ENCODE measurements around the gene TPK1.
"Not testable (repeated sequence)": the region's sequence is repeated elsewhere in the genome, so short reads cannot be mapped to it uniquely, and the experiment has no call there.

The TPK1 gene

DNA sequence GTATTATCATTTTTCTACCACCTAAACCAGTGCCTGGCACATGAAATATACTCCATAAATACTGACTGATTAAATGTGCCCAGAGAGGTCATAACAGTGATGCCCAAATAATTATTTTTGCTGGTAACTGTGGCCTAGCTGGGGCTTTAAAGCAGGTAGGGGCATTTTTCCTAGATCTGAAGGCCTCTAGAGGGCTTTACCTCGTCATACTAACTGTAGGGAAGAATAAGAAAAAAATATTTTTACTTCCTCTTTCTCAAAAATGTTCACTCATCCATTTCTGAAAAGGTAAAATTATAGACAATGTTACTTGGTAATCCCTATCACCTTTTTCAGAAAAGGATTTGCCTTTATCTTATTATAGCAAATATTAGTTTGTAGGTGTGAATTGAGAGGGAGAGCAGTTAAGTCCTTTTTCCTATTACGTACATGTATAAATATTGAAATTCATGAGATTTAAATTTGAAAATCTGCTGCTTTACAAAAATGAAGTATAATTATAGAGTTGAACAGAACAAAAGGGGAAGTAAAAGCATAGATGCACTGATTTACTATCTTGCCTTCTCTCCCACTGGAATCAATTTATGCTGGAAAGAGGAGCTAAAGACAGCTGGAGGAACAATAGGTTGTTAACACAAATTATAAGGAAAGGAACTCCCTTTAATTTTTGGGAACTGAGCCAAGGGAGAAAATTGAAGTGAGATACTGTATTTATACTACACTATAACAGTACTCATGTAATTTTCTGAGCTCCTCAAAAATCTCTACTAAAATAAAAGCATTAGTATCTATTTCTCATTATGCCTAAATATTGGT lies 360.8 kb downstream of the TPK1 start:
- no peak for DNase-seq (ENCODE audit: low spot score)

DNA sequence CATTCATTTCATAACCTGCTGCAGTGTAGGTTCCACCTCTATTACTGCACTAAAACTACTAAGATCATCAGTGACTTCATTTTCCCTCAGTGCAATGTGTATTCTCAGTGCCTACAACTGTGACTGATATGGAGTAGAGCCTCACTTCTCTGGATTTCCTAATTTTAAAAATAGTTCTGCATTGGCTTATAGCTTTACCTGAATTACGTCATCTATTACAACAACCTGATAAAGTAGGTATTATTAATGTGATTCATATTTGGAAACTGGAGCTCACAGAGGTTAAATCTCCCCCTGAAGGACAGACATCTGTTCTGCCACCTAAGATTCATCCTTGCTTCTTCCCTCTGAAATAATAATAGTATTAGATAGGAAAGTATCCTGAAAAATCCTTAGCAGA lies 361.5 kb downstream of the TPK1 start:
- no peak for DNase-seq (ENCODE audit: low spot score)

DNA sequence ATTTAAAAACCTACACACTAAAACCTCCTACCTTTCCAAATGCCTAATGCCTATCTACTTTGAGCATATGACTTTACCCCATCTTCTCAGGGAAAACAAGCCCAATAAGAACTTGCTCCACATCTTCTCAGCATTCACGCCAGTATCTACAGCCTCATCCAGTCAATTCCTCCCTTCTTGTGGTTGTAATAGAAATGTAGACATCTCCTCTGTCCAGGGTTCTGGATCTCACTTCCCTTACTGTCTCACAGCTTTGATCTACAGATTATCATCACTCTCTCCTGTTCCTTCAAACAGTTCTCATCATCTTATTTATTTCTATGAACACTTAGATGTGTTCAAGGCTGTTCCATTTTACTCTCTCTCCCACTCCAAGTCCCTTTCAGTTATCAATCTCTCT lies 361.9 kb downstream of the TPK1 start:
- no peak for DNase-seq (ENCODE audit: low spot score)

DNA sequence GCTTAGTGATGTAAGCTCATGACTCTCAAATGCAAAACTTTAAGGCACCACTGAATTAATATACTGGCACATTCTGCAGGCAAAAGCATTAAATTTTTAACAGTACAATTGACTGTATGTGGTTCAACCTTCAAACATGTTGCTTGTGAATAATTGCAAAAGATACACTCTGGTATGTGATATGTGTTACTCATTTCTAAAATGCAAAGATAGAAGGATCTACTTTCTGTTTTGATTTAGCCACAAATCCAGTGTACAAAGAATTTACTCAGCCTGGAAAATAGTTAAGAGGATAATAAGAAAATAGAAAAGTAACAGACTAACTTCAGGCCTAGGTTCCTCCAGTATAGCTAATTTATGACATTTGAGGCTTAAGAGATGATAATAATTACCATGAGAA lies 365.8 kb downstream of the TPK1 start:
- DNase-seq (ENCODE audit: low spot score), result no peak

DNA sequence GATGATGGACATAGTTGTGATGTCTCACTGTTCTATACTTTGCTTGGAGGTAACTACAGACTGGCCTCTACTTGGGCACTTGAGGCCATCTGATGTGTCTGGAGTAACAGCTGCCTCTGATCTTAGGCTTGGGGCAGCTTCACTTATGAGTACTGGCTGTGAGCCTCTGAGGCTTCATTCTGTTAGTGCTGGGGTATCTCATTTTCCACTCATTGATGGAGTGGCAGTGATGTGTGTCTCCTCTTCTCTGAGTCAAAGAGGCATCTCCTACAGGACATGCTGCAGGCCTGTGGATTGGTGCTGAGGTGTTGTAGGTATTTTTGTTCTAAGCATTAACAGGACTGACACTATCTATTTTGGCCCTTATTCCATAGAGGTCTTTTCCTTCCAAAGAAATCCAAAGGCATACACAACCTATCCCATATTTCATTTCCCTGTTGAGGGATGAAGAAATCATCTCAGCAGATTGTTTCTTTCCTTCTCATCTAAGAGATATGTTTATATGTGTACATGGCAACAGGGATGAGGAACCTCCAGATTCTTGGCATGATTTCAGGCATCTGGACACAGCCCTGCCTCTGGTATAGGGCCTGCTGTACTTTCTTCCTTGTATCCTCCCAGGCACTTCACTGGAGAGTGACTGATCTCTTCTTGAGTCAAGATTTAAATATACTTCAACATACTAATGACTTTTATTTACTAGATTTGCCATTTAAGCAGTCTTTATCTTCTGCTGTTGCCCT lies 366.7 kb downstream of the TPK1 start:
- no peak for DNase-seq (ENCODE audit: low spot score)

DNA sequence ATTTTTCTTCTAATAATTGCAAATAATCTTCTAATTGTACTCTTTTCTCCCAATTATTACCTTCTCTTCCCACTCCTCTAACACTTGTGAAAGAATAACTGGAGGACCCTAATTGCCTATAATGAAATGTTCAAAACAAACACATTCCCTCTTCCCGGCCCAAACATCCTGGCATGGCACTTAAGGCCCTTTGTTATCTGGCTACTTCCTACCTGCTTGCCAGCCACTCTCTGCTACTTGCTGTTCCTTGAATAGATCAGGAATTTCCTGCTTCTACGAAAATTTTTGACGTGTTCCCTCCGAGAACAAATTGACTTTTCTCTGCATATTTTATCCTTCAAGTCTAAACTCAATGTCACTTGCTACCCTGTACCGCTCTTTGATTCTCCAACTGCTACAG lies 376.2 kb downstream of the TPK1 start:
- no peak for DNase-seq (ENCODE audit: low spot score)

DNA sequence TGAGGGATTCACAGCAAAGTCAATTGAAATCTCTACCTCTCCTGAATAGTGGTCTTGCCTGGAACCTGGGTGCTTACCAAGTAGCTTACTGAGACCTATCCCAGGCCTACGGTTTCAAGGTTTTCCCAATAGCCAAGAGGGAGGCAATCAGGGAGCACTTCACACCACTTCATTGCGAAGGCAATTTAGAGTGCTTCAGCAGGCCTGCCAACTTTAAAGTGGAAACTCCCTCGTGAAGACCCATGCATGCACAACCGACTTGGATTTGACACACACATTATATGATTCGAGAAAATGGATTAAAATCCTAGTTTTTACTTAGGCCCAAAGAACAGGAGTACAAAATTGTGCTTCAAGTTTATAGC lies 380.8 kb downstream of the TPK1 start:
- no peak for DNase-seq (ENCODE audit: low spot score)

DNA sequence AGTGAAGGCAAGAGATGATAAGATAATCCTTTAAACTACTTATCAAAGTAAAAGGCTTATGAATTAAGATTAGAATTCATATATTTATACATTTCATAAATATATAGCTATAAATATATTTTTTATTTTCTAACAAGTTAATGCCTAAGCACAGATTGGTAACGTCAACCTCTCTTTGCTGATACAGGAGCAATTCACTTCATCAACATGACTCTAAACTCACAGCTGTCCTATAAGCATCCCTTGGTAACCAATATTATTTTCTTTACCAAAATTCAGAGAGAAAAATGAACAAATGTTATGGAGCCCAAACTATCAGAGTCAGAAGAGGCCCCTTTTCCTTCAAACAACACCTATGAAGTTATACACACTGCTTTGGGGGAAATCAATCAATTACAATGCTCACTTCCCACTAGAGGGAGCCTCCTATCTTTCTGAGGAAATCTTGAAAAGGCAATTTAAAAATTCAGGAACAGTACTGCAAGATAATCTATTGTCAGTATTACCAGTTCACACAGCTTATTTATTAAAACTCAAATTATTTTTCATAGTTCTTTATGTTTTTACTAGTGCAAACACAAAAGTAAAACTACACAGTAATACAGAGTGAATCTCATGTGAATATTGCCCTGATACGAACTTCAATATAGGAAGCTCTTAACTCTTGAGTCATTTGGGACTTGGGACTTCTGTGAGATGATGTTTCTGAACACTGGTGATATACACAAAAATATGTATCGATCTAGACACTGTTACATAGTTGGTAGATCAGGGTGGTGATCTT lies 381.4 kb downstream of the TPK1 start:
- no peak for DNase-seq (ENCODE audit: low spot score)

DNA sequence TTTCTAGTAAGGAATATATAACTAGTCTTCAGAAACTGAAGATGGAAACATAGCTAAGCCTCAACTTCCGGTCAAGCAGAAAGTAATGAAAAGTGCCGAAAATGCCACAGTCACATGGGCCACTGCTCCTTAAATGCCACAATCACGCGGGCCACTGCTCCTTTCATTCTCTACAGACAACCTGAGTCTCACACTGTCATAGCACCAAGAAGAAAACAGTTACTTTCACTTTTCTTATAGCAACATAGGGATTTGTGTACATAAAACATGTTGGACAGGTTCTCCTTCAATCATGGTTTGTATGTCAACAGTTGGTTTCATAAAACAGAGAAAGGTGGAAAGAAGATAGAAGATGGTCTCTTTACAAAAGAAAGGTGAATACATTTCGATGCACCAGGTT lies 383.8 kb downstream of the TPK1 start:
- no peak for DNase-seq (ENCODE audit: low spot score)

DNA sequence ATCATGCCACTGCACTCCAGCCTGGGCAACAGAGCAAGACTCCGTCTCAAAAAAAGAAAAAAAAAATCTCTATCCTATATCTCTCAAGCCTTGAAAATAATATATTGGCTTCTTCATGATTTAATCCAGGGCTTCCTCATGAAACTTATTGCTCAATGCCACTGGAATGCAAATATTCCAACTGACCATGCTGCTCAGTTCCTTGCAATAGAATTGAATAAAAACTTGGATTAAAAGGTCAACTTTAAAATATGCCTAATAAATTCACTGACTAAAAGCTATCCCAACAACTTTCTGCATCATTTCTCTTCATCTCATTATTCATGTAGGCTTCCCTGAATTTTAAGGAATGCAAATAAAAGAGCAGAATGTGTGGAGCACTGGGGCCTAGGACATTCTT lies 390.3 kb downstream of the TPK1 start:
- no peak for DNase-seq (ENCODE audit: low spot score)

DNA sequence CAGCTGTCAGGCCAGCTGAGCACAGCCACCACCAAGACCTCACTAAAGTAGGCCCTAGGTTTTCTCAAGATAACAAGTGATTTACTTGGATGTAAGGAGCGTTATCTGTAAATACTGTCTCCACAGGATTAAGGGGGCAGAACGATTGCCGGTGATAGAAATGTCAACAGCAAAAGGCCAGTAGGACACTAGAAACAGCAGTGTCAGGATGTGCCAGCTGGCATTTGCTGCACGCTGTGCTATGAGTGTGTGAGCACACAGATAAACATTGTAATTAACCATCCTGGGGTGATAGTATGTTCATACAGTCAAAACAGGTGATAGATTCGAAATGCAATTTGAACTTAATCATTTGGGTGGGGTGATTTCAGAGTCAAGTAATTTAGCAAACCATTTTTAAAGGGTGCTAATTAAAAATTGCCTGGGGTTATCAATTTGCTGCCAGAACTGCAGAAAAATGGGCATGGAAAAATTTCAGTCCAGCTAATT lies 396.1 kb downstream of the TPK1 start:
- DNase-seq (ENCODE audit: low spot score), result no peak

DNA sequence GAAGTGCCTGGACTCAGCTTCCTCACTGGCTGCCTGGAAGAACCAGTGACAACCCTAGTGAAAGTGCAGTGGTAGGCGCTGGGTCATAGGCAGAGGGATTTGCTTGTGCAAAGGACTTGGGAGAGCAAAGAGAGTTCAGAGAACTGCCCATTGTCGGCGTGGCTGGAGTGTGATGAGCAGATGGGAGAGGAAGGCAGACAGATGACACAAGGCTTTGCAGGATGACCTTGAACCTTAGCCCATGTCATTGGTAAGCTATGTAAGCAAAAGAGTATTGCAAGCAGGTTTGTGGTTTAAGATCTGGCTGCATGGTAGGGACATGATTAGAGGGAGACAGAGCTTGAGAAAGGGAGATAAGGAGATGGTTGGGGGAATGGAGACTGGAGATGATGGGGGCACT lies 397.1 kb downstream of the TPK1 start:
- DNase-seq (ENCODE audit: low spot score), result no peak

DNA sequence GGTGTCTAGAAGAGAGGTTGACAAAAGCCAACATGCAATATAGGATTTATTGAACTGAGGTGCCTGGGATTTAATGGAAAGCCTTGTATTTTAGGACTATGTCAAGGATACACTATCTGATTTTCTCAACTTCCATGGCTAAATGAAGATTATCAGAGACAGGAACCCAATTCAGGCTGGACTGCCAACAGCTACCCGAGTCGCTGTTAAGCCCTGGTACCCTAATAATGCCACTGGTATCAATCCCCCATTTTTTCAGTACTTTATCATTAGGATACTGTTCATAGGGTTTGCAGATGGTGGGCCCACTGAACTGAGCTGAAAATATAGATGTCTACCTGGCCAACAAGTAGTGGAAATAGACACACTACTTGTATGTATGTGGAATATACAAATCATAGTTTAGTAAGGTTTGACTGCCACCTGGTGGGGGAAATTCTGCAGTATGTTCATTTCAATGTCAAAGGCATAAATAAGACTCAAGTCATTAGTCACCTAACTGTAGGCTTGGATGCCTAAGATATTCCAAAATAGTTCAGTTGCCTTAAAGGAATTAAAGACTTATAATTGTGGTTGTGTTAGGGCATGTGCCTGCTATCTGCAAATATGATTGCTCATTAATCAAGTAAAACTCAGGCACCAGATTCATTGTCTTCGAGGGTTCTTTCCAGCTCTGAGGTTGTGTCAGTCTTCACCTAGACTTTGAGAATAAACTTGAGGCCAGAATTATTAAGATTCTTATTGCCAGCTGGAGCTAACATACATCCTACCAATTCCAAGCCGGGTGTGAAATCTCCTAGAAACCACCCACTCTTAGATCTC lies 398.3 kb downstream of the TPK1 start:
- peak; percentile 48 for DNase-seq (ENCODE audit: low spot score)

DNA sequence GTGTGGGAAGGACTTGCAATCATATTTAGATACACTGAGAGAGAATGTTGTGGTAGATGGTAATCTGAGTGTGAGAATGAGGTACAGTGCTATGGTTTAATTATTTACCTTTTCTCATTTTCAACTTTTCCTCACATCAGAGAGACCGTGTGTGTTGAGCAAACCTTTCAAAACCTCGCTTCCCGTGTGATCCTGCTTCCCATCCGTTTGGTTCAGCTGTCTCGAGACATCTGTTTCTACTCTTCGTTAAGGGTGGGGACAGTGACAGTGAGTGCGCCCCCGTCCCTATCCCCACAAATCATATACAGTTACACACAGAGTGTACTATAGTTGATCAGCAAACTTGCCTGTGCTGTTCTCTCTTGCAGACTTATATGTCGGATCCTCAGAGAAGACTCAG lies 399.4 kb downstream of the TPK1 start:
- DNase-seq (ENCODE audit: low spot score), result no peak

DNA sequence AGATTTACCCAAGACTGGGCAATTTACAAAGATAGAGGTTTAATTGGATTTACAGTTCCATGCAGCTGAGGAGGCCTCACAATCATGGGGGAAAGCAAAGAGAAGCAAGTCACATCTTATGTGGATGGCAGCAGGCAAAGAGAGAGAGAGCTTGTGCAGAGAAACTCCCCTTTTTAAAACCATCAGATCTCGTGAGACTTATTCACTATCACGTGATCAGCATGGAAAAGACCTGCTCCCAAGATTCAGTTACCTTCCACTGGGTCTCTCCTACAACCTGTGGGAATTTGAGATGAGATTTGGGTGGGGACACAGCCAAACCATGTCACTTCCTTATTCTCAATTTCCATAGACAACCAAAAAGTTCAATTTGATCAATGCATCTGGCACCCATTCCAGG lies 407.4 kb downstream of the TPK1 start:
- no peak for DNase-seq (ENCODE audit: low spot score)

DNA sequence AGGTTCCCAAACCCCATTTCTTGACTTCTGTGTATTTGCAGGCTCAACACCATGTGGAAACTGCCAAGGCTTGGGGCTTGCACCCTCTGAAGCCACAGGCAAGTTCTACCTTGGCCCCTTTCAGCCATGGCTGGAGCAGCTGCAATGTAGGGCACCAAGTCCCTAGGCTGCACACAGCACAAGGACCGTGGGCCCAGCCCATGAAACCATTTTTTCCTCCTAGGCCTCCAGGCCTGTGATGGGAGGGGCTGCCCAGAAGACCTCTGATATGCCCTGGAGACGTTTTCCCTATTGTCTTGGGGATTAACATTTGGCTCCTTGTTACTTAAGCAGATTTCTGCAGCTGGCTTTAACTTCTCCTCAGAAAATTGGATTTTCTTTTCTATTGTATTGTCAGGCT lies 408.3 kb downstream of the TPK1 start:
- not testable (repeated sequence) for DNase-seq (ENCODE audit: low spot score)

DNA sequence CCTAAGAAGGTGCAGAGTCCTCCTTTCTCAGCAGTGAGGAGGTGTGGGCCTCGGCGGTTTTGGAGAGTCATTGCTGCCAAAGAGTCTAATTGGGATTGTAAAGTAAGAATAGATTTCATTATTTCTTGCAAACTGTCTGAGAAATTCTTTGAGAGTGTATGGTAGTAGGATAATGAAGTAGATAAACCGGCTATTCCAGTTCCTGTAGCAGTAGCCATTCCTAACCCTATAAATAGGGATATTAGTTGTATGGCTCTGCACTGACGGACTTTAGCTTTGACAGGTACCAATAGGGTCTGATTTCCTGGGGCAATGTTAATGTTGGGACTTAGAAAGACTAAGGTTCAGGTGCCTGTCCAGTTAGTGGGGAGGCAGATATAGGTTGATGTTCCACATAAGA lies 416.9 kb downstream of the TPK1 start:
- not testable (repeated sequence) for DNase-seq (ENCODE audit: low spot score)

DNA sequence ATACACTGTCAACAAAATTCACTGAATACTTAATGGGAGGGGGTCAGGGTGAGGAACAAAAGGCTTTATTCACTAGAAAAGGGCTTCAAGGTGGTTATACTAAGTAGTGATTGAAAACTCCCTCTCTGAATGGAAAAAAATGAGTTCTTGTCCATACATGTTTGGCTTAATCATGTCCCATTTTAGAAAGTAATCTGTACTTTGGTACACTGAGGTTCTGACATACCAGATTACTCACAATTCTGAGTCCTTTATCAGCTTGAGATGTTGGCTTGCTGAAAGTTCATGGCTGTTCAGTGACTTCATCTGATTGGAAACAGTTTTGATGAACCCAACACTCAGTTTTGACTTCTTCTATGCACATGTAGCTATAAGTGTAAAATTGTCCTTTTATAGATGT lies 419.5 kb downstream of the TPK1 start:
- DNase-seq (ENCODE audit: low spot score), result no peak

DNA sequence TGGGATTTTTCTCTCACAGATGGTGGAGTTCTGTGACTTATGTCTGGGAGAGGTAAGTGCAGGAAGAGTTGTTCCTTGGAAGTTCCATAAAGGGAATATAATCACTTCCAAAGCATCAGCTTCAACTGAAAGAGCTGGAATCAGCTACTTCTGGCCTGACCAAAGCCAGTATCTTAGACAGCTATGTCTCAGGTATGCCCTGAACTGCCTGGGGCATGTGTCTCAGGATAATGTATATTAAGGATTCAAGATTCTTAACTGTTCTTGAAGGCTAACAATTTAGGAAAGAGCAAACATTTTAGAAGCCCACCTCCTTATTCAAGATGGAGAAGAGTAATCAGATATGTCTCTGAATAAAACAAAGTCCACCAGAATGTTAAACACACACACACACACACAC lies 420.0 kb downstream of the TPK1 start:
- no peak for DNase-seq (ENCODE audit: low spot score)

DNA sequence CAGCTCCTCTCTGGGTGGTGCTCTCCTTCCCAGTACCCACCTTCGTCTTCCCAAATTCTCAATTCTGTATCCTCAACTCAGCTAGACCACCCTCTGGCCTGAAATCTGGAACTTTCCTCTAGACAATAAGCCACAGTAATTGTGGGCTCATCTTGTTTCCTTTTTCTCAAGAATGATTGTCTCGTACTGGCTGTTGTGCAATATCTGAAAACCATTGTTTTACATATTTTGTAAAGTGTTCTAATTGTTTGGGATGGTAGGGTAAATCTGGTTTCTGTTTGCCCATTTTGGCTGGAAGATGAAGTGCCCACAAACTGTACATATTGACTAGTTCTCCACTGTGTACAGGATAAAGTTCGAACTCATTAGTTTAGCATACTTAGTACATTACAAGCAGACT lies 421.0 kb downstream of the TPK1 start:
- DNase-seq (ENCODE audit: low spot score), result no peak

DNA sequence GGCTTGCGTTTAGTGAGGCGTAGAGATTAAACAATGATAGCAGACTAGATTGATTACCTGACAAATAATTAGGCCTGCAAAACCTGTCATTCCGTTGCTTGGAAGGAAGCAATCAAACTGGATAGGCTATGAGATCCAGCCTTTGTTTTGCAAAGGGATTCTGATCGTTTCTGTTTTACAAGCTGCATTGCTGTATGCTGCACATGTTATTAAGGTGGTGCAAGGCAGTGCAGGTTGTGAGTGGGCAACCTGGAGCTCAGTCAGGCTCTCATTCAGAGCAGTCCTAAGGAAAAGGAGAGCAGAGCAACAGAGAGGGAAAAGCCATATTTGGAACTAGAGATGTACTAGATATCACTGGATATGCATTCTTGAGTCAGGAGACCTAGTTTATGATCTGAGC lies 425.4 kb downstream of the TPK1 start:
- no peak for DNase-seq (ENCODE audit: low spot score)

DNA sequence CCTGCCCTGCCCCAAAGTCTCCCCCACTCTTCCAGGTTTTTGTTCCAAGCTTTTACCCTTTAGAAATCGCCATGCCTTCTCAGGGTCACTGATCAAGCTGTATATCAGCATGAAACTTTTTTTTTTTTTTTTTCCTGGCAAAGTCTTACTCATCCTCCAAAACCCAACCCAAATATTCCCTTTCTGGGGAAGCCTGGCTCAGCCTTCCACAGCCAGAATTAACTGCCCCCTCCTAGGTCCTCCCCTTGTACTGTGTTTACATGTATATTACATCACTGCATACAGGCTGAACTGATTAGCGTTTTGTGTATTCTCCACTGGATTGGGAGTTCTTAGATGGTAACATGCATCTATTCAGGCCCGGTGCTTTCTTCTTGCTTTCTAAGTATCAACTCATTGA lies 427.7 kb downstream of the TPK1 start:
- no peak for DNase-seq (ENCODE audit: low spot score)

Measured in activated CD4-positive, alpha-beta T cell treated with anti-CD3 and anti-CD28 coated beads, Interleukin-2, Interleukin-4, amounts not matched to agents 100 ng/mL and 50 ng/mL, durations not matched to agents 16 hours and 8 hours (primary cell).